Measurements from ENCODE around the gene RAG1. TPM values are rescaled to one million over a fixed set of nuclear protein-coding genes. Genes with fewer than 3 reads are reported as not detected.

The RAG1 gene
- total RNA-seq, 2 experiments from 2014 or later, result 0.14 to 0.34 TPM

GRCh38 chr11:36569095-36569494 lies 1.3 kb downstream of the RAG1 start:
- DNase-seq (no peak), ATAC-seq (ENCODE audit: low read depth) (no peak)
- Mint-ChIP-seq H3K9me3 (no peaks in the 10 kb centered on the region), H3K27ac (no peak overlapping the region), H3K36me3 (no peaks in the 10 kb centered on the region), H3K4me3 (no peak overlapping the region), H3K27me3 (peaks cover 62% of the 10 kb centered on the region), H3K4me1 (peaks cover 2% of the 10 kb centered on the region)
- POLR2A ChIA-PET, result no interaction called here

GRCh38 chr11:36574486-36574885 lies 6.7 kb downstream of the RAG1 start:
- no peak for ATAC-seq (ENCODE audit: low read depth)
- Mint-ChIP-seq H3K4me1 (no peaks in the 10 kb centered on the region), H3K27me3 (peaks cover 37% of the 10 kb centered on the region), H3K36me3 (no peaks in the 10 kb centered on the region), H3K4me3 (no peak overlapping the region), H3K9me3 (no peaks in the 10 kb centered on the region), H3K27ac (no peak overlapping the region)
- no peak for DNase-seq
- POLR2A ChIA-PET, result no interaction called here

DNA sequence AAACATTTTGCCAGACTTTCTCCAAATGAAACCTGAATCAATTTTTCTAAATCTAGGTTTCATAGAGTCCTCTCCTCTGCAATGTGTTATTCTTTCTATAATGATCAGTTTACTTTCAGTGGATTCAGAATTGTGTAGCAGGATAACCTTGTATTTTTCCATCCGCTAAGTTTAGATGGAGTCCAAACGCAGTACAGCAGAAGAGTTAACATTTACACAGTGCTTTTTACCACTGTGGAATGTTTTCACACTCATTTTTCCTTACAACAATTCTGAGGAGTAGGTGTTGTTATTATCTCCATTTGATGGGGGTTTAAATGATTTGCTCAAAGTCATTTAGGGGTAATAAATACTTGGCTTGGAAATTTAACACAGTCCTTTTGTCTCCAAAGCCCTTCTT lies 9.6 kb downstream of the RAG1 start:
- ATAC-seq (ENCODE audit: low read depth), result no peak
- no peak for DNase-seq
- no peak overlapping the region for H3K4me3 Mint-ChIP-seq
- peaks cover 12% of the 10 kb centered on the region for H3K27me3 Mint-ChIP-seq
- H3K9me3 Mint-ChIP-seq, result no peaks in the 10 kb centered on the region
- POLR2A ChIA-PET, result no interaction called here
- no peak overlapping the region for H3K27ac Mint-ChIP-seq
- H3K4me1 Mint-ChIP-seq, result no peaks in the 10 kb centered on the region
- H3K36me3 Mint-ChIP-seq, result no peaks in the 10 kb centered on the region

DNA sequence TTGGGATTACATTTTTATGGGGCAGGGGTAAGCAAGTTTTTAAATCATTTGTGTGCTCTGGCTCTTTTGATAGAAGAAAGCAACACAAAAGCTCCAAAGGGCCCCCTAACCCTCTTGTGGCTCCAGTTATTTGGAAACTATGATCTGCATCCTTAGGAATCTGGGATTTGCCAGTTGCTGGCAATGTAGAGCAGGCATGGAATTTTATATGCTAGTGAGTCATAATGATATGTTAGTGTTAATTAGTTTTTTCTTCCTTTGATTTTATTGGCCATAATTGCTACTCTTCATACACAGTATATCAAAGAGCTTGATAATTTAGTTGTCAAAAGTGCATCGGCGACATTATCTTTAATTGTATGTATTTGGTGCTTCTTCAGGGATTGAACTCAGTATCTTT lies 10.1 kb downstream of the RAG1 start:
- Mint-ChIP-seq H3K27me3 (peaks cover 7% of the 10 kb centered on the region), H3K4me3 (no peak overlapping the region), H3K27ac (no peak overlapping the region), H3K36me3 (no peaks in the 10 kb centered on the region), H3K4me1 (no peaks in the 10 kb centered on the region), H3K9me3 (no peaks in the 10 kb centered on the region)
- no peak for ATAC-seq (ENCODE audit: low read depth)
- POLR2A ChIA-PET, result no interaction called here
- DNase-seq, result no peak

DNA sequence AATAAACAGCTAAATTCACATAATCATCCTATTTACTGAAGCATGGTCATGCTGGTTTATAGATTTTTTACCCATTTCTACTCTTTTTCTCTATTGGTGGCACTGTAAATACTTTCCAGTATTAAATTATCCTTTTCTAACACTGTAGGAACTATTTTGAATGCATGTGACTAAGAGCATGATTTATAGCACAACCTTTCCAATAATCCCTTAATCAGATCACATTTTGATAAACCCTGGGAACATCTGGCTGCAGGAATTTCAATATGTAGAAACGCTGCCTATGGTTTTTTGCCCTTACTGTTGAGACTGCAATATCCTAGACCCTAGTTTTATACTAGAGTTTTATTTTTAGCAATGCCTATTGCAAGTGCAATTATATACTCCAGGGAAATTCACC lies 10.7 kb downstream of the RAG1 start:
- ATAC-seq (ENCODE audit: low read depth), result no peak
- Mint-ChIP-seq H3K4me1 (no peaks in the 10 kb centered on the region), H3K9me3 (no peaks in the 10 kb centered on the region)

DNA sequence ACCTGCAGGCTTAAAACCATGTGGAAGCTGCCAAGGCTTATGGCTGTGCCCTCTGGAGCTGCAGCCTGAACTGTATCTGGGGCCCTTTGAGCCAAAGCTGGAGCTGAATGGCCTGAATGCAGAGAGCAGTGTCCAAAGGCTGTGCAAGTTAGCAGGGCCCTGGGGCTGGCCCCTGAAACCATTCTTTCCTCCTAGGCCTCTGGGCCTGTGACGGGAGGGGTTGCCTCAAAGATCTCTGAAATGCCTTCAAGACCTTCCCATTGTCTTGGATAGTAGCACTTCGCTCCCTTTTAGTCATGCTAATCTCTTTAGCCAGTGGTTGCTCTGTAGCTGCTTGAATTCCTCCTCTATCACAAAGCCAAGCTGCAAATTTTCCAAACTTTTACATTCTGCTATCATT lies 13.7 kb downstream of the RAG1 start:
- H3K9me3 Mint-ChIP-seq, result no peaks in the 10 kb centered on the region
- no peak overlapping the region for H3K4me3 Mint-ChIP-seq
- H3K36me3 Mint-ChIP-seq, result no peaks in the 10 kb centered on the region
- ATAC-seq (ENCODE audit: low read depth) (no peak), DNase-seq (no peak)
- POLR2A ChIA-PET, result no interaction called here
- no peaks in the 10 kb centered on the region for H3K4me1 Mint-ChIP-seq
- H3K27ac Mint-ChIP-seq, result no peak overlapping the region
- H3K27me3 Mint-ChIP-seq, result peaks cover 12% of the 10 kb centered on the region

More for the DNA sequence above, 10.7 kb downstream of the RAG1 start:
- POLR2A ChIA-PET, result no interaction called here
- no peak overlapping the region for H3K27ac Mint-ChIP-seq
- DNase-seq, result no peak
- peaks cover 6% of the 10 kb centered on the region for H3K27me3 Mint-ChIP-seq
- H3K4me3 Mint-ChIP-seq, result no peak overlapping the region
- no peaks in the 10 kb centered on the region for H3K36me3 Mint-ChIP-seq

DNA sequence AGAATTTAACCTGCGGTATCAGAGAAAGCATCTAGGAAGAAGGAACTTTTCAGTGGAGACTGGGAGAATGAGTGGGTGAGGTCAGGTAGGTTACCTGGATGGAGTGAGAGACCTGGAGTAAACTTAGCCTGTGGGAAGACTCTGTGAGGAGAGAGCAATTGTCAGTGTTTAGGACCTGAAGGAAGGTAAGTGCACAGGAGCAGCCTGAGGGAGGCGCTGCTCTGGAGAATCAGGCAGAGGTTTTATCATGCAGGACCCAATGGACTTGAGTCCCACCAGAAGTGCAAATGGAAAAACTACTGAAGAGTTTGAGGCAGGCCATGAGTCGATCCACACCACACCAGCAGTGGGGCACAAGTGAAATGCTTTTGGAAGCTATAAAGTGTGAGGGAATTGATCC lies 15.9 kb downstream of the RAG1 start:
- Mint-ChIP-seq H3K4me3 (no peak overlapping the region), H3K27ac (no peak overlapping the region), H3K36me3 (no peaks in the 10 kb centered on the region), H3K27me3 (peaks cover 8% of the 10 kb centered on the region), H3K9me3 (no peaks in the 10 kb centered on the region), H3K4me1 (no peaks in the 10 kb centered on the region)
- DNase-seq (no peak), ATAC-seq (ENCODE audit: low read depth) (no peak)
- POLR2A ChIA-PET, result no interaction called here

- Mint-ChIP-seq H3K27me3 (peaks cover 22% of the 10 kb centered on the region), H3K4me1 (no peaks in the 10 kb centered on the region), H3K36me3 (no peaks in the 10 kb centered on the region), H3K9me3 (no peaks in the 10 kb centered on the region), H3K4me3 (no peak overlapping the region), H3K27ac (no peak overlapping the region)
- POLR2A ChIA-PET, result no interaction called here
- ATAC-seq (ENCODE audit: low read depth), result no peak
- DNase-seq, result no peak
These were observed 18.7 kb downstream of the RAG1 start for GRCh38 chr11:36586543-36586942.

- Mint-ChIP-seq H3K4me1 (no peaks in the 10 kb centered on the region), H3K27ac (no peak overlapping the region), H3K4me3 (no peak overlapping the region), H3K9me3 (no peaks in the 10 kb centered on the region), H3K36me3 (no peaks in the 10 kb centered on the region), H3K27me3 (peaks cover 30% of the 10 kb centered on the region)
- no peak for ATAC-seq (ENCODE audit: low read depth)
- DNase-seq, result no peak
- POLR2A ChIA-PET, result no interaction called here
These were observed 20.3 kb downstream of the RAG1 start for GRCh38 chr11:36588099-36588498.

- no peaks in the 10 kb centered on the region for H3K36me3 Mint-ChIP-seq
- peaks cover 6% of the 10 kb centered on the region for H3K4me1 Mint-ChIP-seq
- H3K27me3 Mint-ChIP-seq, result peaks cover 48% of the 10 kb centered on the region
- H3K9me3 Mint-ChIP-seq, result no peaks in the 10 kb centered on the region
- ATAC-seq (ENCODE audit: low read depth), result no peak
- POLR2A ChIA-PET, result no interaction called here
- no peak overlapping the region for H3K4me3 Mint-ChIP-seq
- H3K27ac Mint-ChIP-seq, result no peak overlapping the region
- DNase-seq, result no peak
These were observed 22.7 kb downstream of the RAG1 start for GRCh38 chr11:36590513-36590912.

GRCh38 chr11:36591433-36591832 lies 23.6 kb downstream of the RAG1 start:
- no peak for ATAC-seq (ENCODE audit: low read depth)
- H3K4me1 Mint-ChIP-seq, result peaks cover 6% of the 10 kb centered on the region
- H3K27ac Mint-ChIP-seq, result no peak overlapping the region
- H3K36me3 Mint-ChIP-seq, result no peaks in the 10 kb centered on the region
- no peak overlapping the region for H3K4me3 Mint-ChIP-seq
- peaks cover 44% of the 10 kb centered on the region for H3K27me3 Mint-ChIP-seq
- no peaks in the 10 kb centered on the region for H3K9me3 Mint-ChIP-seq
- POLR2A ChIA-PET, result no interaction called here
- no peak for DNase-seq

DNA sequence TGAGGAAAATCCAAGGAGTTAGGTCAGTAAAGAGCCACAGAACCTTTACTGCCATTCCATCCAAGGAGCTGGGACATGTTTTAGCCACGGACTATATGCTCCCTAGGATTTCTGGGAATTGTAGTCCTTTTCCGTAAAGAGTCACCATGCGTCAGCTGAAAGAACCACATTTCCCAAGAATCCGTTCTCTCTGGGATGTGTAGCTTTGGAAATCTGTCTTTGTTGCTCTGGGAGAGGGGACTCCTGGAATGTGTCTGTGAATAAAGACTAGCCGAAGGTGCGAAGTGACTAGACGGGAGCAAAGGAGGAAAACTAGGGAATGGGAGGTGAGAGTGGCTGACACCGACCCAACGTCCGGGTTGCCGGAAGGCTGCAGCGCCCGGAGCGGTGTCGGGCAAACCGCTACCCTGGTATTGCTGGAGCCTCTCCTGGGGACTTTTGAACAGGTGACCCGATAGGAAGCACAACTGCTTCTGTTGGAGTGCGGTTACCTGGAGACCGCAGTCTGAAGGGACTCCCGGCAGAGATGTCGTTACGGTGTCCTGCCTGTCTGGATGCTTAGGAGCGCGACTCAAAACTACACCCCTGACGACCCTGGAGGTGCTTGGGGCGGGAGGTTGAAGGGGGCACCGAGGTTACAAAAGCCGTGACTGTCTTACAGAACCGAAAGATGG lies 26.6 kb downstream of the RAG1 start, which contains the start of gene IFTAP:
IFTAP (plus strand) TSS at position 187 of the 674 bp plus-strand sequence. CDS start 15,602 bp downstream, outside the sequence.
- no peaks in the 10 kb centered on the region for H3K36me3 Mint-ChIP-seq
- peaks cover 42% of the 10 kb centered on the region for H3K27me3 Mint-ChIP-seq
- no peak within 1 kb of the TSS for H3K27ac Mint-ChIP-seq
- DNase-seq, result peak; percentile 39
- H3K4me1 Mint-ChIP-seq, result peaks cover 6% of the 10 kb centered on the region
- POLR2A ChIA-PET, result interaction anchor here (0.6 kb wide), 1 partner anchor 781 kb away, joined by 3 read pairs; no protein-coding TSS in a partner anchor
- ATAC-seq (ENCODE audit: low read depth), result peak; percentile 58
- H3K4me3 Mint-ChIP-seq, result peak within 1 kb of the TSS; percentile 84
- H3K9me3 Mint-ChIP-seq, result no peaks in the 10 kb centered on the region

DNA sequence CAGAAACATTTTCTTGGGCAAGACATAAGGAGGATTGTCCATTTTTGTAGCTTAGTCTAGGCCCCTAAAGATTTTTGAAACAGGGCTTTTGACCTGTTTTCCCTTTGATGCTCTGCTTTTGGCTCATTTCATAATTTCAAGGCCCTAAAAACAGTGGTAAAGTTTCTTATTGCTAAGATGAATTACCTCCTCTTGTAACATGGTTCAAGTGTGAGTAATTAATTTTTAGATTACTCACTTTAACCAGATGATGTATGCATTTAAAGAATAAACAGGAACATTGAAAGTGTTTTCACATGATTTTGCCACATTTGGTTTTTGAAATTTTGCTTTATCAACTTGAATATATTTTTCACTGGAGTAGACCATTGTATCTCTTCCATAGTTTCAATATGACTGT lies 29.1 kb downstream of the RAG1 start:
- H3K4me1 Mint-ChIP-seq, result peaks cover 6% of the 10 kb centered on the region
- no peaks in the 10 kb centered on the region for H3K9me3 Mint-ChIP-seq
- H3K36me3 Mint-ChIP-seq, result no peaks in the 10 kb centered on the region
- peaks cover 34% of the 10 kb centered on the region for H3K27me3 Mint-ChIP-seq
- no peak overlapping the region for H3K27ac Mint-ChIP-seq
- DNase-seq (no peak), ATAC-seq (ENCODE audit: low read depth) (no peak)
- POLR2A ChIA-PET, result no interaction called here
- no peak overlapping the region for H3K4me3 Mint-ChIP-seq

GRCh38 chr11:36598051-36598450 lies 30.2 kb downstream of the RAG1 start, which contains the start of gene RAG2:
Gene RAG2, minus strand, starts transcription at chr11:36598236. Its CDS starts 4,068 bp downstream, at chr11:36594168.
- H3K27me3 Mint-ChIP-seq, result peaks cover 30% of the 10 kb centered on the region
- POLR2A ChIA-PET, result no interaction called here
- no peak for DNase-seq
- H3K4me1 Mint-ChIP-seq, result peaks cover 6% of the 10 kb centered on the region
- ATAC-seq (ENCODE audit: low read depth), result no peak
- H3K36me3 Mint-ChIP-seq, result no peaks in the 10 kb centered on the region
- H3K9me3 Mint-ChIP-seq, result no peaks in the 10 kb centered on the region
- no peak within 1 kb of the TSS for H3K4me3 Mint-ChIP-seq
- H3K27ac Mint-ChIP-seq, result no peak within 1 kb of the TSS

Measured in activated naive CD8-positive, alpha-beta T cell treated with anti-CD3 and anti-CD28 coated beads, Interleukin-2, amount 10 ng/mL, durations not matched to agents 7 days and 5 days (primary cell).